Mesenteric fat pad (tissue), 1 donor: ENCODE measurements around the gene IFT80. TPM values are rescaled to one million over a fixed set of nuclear protein-coding genes. Genes with fewer than 3 reads are reported as not detected.

Source experiments
- DNase-seq: peaks from one replicate; pipeline ENCODE4 v3.0.0-alpha.2; 2020; ENCODE audit warnings: low spot score
- total RNA-seq: library from RNA; stranded (reverse); fragmentation: NEBNext Ultra II Directional; extraction: Animal tissue kit (Norgen Biotek cat#: 25700); gene quantifications from one replicate; pipeline ENCODE4 v1.2.1, GENCODE V29; 2021
- donor health status: DM: yes; HTN: yes; CAD: no.

IFT80 gene
- total RNA-seq, 1 donor from 2014 or later, result 11.1 TPM

DNA sequence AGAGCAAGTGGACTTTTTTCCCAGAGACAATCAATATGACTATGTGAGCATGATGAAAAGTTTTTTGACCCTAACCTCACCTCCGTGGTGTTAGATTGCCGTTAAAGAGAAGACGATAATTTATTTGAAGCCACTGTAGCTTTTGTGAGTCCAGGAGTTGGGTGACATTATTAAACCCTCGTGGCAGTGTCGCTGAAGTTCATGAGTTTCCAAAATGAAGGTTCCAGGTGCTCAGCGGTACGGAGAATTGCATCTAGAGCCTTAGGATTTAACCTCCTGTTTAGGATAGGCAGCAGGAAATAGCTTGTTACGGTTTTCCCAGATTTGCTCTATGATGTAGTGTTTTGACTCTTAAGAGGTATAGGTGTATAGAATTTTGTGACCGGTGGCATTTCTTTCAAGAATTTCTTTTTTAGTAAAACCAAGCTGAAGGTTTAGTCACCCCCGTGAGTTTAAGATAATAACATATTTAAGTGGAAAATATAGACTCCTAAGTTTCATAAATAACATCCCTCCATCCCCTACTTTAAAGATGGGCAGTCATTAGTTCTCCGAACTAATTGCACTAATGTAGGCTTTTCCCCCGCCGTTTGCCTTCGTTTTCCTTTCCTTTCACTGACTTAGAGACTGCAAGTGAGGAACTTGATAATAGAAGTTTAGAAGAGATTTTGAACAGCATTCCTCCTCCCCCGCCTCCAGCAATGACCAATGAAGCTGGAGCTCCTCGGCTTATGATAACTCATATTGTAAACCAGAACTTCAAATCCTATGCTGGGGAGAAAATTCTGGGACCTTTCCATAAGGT is 2.5 kb upstream of the IFT80 start:
- no peak for DNase-seq

DNA sequence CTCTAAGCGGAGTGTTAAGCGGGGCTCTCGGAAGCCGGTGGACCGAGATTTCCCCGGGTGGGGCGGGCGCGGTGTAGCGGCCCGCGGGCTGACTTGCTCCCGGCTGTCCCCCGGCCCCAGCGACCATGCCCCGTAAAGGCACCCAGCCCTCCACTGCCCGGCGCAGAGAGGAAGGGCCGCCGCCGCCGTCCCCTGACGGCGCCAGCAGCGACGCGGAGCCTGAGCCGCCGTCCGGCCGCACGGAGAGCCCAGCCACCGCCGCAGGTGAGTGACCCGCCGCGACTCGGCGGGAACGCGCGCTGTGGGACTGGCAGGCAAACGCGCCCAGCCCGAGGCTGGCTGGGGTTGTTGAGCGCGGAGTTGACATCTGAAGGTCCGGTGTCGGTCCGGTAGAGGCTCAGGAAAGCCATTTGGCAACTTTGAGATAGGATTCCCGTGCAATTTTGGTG is 1.7 kb upstream of the IFT80 start:
- DNase-seq, result no peak

DNA sequence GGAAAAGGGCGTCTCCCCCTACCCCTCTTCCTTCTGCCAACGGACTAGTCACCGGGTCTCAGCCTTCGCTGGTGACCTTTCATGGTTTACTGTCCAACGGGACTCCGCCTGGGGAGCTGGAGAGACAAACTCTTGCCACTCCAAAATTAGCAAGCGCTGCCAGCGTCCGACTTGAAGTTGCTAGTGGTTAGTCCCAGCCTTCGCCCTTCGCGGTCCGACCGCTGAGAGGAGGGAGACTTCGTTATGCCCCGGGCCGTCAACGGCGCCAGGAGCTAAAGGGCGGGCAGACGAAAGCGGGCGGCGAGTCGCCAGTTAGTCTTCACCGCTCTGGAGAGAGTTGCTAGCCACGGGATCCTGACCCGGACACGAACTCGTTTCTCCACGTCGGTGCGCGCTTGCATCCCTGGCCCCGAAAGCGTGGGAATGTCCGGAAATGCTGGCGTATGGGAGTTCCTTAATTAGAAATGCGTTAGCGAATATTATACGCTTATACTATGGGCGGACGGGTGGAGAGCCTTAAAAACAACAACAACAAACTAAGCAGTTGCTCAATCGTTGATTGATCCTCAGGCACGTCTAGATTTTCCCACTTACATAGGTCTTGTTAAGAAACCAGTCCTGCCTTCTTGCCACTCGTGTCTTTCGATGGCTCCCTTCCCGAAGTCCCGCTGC is 1.1 kb upstream of the IFT80 start:
- DNase-seq, result no peak

DNA sequence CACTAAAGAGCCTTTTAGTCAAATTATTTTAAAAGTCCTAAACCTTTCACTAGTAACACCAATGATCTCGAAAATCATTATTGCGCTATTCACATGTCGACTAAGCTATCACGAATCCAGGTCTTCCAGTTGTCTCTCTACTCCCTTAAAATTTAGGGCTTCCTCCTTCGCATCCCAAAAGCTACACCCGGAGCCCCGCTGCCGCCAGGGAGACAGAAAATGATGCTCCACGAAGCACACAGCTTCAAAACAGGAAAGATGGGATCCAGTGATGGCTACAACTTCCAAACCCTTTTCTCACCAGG is 253 bp downstream of the IFT80 start:
- DNase-seq, result no peak

DNA sequence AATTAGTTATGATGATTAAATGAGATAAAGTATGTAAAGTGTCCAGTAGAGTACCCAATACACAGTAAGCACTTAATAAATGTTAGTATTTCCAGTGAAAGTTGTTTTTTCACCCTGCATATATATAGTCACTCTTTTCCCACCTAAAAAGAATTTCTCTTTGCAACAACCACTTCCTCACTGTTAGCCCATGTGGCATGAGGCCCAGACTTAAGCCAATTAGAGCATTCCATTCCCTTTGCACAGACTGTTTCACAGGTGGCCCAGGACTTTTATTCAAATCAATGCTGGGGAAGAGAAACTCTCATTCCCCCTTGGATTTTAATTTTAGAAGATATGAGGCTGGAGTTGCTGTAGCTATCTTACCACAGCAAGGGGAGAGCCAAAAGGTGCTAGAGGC is 3.7 kb downstream of the IFT80 start:
- DNase-seq, result no peak

DNA sequence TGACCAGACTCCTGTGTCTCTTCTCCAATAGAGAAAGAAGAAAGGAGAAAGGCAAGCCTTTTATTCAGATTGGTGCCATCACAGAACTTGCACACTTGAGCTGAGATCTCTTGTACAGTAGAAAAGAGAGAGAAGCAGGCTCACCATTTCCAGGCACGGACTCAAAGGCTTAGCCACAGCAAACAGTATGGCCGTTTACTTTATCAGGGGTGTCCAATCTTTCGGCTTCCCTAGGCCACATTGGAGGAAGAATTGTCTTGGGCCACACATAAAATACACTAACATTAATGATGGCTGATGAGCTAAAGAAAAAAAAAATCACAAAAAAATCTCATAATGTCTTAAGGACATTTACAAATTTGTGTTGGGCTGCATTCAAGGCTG is 5.0 kb downstream of the IFT80 start:
- no peak for DNase-seq

DNA sequence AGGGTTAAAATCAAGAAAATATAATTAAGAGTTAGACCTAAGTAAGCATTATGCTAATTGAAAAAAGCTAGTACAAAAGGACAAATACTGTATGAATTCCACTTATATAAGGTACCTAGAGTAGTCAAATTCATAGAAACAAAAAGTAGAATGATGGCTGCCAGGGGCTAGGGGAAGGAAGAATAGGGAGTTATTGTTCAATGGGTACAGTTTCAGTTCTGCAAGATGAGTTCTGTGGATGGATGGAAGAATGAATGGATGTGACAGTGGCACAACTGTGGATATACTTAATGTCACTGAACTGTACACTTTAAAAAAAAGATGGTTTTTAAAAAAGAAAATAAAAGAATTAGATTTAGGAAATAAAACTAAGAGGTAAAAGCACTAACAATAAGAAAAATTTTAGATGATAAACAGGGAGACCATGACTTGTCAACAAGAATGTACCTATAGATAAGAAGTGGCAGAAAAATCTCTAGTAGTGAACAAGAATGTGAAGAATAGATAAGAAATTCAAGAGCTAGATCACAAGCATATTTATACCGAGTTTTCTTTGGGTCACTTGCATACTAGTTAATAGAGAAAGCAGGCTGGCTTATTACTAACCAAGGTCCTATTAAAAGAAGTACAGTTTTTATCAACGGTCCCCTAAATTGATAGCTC is 5.5 kb downstream of the IFT80 start:
- DNase-seq, result no peak

DNA sequence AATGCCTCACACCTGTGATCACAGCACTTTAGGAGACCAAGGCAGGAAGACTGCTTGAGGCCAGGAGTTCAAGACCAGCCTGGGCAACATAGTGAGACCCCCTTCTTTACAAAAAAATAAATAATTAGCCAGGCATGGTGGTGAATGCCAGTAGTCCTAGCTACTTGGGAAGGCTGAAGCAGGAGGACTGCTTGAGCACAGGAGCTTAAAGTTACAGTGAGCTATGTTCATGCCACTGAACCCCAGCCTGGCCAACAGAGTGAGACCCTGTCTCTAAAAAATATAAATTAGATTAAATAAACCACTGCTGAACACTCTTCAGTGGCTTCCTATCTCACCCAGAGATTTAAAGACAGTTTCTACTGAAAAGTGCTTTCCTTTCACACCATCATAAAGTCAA is 6.2 kb downstream of the IFT80 start:
- no peak for DNase-seq

DNA sequence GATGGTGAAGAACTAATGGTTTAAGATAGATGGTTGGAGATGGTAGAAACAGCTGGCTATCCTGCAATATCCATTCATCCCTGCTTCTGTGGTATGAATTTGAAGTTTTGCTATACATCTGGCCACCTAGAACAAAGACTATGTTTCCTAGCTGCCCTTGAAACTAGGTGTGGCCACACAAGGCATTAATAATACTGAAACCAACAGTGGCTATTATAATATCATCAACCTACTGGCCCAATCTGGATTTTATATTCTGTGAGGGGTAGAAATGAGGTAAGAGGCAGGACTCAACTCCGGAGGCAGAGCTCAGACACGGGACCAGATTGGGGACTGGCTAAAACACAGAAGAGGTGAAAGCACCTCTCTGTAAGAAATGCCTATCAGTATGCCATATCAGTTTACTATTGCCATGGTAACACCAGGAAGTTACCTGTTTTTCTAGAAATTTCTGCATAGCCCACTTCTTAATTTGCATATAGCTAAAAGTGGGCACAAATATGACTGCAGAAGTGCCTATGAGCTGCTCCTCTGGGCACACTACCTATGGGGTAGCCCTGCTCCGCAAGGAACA is 8.4 kb downstream of the IFT80 start:
- no peak for DNase-seq

DNA sequence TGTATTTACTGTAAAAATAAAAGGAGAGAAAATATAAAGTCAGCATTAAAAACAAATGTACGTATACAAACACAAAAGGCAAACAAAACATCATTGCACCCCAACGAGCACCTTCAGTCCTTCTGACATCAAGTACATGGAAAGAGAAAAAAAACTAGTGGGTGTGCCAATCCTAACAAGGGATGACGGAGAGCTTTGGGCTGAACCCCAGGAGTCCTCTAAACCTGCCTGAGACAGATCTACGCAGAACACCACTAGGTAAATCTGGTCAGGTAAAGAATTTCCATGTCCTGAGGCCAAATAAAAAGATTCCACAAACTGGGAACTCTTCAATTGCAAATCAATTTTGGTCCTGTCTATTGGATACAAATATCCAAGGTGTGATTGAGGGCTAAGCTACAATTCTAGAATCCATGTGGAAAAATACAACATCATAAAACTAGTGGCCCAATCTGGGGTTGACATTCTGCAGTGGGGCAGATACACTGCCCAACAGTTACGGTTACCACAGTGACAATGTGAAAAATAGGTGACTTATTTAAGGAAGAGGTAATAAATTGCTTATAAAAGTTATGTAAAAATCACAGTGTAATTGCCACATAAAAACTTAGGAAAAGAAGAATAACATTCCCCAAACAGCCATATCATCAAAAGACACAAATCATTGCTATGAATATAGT is 14.2 kb downstream of the IFT80 start:
- DNase-seq, result no peak

DNA sequence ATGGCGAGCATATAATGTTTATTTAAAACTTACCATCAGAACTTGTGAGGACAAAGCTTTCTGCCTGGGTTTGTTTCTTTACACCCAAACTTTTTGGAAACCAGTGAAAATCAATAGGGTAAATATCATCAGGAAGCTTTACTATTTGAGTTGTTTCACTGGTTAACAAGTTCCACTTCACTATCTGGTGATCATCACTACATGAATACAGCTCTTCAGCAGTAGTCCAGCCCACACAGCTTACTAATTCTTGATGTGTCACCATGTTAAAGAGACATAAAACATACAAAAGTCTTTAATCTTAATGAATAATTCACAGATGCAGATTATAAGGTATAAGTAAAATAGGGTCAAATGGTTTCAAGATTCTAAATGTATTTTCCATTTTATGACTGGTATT is 17.6 kb downstream of the IFT80 start:
- no peak for DNase-seq

DNA sequence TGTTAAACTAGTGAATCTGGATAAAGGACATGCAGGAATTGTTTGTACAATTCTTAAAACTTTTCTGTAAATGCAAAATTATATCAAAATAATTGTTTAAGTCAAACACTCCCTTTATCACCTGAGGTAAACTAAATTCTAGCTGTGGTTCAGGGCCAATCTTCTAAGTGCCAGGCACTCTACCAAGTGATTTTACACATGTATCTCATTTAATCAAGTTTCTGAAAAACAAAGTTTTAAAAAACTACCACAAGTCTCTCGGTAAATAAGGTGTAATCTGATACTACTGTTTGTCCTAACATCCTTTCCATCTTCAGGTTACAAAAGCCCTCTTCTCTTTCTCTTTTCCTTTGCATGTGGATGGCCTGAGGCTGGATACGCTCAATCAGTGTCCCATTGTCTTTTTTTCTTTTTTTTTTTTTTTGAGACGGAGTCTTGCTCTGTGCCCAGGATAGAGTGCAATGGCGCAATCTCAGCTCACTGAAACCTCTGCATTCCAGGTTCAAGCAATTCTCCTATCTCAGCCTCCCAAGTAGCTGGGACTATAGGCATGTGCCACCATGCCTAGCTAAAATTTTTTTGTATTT is 19.3 kb downstream of the IFT80 start:
- DNase-seq, result no peak

DNA sequence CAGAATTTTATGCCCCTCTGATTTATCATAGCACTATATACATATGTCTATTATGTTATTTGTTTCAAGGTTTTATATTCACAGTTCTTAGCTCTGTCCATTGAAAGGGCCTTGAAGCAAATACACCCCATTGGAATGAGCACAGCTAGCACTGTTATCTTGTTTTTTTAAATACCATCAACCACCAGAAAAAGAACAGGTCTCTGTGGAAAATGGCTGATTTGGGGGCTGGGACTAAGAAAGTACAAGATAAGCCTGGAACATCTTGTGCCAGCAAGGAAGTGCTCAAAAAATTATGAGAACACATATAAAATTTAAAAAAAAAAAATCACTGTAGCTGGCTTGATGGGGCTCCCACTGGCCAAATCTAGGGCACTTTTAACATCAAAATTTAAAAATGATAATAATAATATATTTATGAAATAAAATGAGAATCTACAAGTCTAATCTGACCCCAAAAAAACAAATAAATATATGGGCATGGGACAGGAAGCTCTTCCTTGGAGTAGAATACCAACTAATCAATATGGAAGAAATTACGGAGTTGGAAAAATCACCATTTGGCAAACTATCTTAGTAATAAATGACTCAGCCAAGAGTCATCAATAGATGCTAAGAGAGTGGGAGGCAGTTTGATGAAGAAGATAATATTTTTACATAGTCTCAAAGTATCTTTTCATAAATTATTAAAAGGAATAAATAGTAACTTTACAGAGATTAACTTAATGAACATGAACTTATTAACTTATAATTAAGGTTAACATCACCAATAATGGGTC is 20.5 kb downstream of the IFT80 start:
- DNase-seq, result no peak

DNA sequence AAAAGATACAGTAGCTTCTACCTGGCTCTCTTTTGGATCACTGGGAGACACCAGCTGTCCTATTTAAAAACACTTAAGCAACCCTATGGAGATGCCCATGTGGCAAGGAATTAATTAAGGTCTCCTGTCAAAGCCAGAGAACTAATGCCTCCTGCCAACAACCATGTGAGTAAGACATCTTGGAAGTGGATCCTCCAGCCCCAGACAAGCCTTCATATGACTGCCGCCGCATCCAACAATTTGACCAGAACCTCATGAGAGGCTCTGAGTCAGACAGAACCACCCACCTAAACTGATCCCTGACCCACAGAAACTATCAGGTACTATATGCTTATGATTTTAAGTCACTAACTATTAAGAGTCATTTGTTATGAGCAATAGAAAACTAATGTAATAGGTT is 22.3 kb downstream of the IFT80 start:
- DNase-seq, result no peak

DNA sequence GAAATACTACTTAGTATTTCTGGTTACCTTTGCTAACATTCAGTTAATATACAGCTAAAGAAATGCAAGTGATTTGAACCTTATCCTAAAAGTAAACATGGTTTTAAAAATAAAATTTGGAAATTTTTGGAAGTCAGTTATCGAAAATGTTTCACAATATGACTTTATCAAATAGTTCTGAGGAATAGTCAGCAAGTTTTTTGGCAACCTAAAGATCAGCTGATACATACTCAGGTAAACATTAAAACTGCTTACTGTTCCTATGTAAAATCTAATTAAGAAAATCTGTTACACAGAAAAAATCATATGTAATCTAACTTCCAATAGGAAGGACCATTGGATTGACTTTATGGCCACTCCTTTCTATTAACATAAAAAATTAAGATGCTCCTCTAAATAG is 24.1 kb downstream of the IFT80 start:
- DNase-seq, result no peak

DNA sequence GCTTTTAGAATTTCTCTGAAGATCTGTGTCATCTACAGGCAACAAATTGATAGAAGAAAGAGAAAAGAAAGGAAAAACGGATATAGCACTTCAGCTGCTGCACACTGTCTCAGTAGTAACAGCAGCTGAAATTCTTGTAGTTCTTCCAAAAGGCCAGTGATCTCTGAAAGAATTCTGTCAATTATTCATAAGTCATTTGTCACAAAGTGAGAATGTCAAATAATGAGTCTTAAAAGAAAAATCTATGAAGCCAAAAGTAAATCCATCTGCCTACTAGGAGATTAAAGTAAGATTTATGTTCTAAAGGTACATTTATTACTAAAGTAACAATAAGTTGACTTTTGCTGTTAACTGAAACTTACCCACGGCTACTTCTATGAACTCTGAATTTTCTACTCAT is 24.6 kb downstream of the IFT80 start:
- no peak for DNase-seq

DNA sequence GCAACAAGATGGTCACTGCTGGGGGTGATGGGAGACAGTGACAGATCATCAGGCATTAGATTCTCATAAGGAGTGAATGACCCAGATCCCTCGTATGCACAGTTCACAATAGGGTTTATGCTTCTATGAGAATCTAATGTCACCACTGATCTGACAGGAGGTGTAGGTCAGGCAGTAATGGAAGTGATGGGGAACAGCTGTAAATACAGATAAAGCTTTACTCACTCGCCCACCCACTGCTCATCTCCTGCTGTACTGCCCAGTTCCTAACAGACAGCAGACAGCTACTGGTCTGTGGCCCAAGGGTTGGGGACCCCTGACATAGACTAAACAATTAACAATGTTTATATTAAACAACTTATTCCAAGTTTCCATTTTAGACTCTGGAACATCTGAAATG is 25.4 kb downstream of the IFT80 start:
- no peak for DNase-seq

DNA sequence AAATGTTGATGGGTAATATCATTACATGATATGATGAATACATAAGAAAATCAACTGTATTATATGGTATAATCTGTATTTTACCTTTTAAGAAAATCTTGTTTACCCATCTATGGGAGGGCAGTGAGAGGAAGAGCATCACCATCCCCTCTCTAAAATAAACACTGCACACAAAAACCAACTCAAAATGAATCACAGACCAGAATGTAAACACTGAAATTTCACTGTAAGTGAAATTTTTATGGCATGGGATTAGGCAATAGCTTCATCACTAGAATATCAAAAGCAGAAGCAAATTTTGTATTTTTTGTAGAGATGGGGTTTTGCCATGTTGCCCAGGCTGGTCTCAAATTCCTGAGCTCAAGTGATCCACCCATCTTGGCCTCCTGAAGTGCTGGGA is 26.2 kb downstream of the IFT80 start:
- no peak for DNase-seq

DNA sequence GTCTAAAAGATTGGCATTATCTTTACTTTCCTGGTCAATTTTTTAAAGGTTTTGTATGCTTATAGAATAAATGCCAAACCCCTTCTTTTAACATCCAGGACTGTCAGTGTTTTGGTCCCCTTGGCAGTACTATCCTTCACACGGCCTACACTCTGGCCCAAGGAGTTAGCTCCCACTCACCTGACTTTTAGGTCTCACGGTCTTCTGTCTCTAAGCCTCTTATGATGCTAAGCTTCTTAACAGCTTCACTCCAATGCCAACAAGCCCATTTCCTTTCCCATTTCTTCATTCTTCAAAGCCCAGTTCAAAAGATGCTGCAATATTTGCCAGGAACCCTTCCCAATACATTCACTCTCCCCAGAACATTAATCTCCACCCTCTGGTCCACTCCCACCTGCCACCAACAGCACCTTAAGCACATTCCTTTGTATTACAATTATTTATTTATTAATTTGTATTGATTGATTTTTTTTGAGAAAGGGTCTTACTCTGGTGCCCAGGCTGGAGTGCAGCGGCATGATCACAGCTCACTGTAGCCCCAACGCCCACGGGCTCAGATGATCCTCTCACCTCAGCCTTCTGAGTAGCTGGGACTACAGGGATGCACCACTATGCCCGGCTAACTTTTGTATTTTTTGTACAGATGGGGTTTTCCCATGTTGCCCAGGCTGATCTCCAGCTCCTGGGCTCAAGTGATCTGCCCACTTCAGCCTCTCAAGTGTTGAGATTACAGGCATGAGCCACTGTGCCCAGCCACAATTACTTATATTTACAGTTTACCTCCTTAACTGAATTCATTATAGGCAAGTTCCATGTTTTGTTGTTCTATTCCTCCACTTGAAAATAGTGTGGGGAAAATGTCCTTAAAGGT is 27.8 kb downstream of the IFT80 start:
- no peak for DNase-seq

DNA sequence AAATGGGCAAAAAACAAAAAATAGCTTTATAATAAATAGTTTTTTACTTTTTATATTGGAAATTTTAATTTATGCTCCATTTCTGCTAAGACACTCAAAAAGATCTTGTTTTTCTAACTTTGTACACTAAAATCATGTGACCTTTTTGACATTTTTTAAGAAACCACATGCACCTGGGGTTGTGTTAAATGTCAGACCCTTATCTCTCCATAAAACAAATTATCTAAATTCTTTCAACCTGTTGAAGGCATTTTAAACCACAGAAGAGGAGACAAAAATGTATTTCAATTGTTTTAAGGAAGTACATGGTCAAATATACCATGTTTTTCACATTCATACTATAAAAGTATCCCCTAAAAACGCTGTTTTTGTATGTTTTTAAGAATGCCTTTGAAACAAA is 29.2 kb downstream of the IFT80 start:
- DNase-seq, result no peak
